Measurements from ENCODE around the gene EBLN1. TPM values are rescaled to one million over a fixed set of nuclear protein-coding genes. Genes with fewer than 3 reads are reported as not detected.

The EBLN1 gene
- total and polyA plus RNA-seq, 2 of the 13 experiments (the other 11 are each of a cell fraction or from before 2014, with no cell fraction given) = not detected

- TF ChIP-seq ZNF646 (CRISPR knock-in tag; IDR thresholded peaks at IDR 0.05) (no peak), ZNF282 (IDR thresholded peaks at IDR 0.05; ENCODE audit: partially characterized antibody) (no peak), PBX2 (CRISPR knock-in tag; IDR thresholded peaks at IDR 0.05) (no peak)
These were observed 23.9 kb downstream of the EBLN1 start (continued) for GRCh38 chr10:22193945-22194344.

GRCh38 chr10:22185586-22185985, 32.2 kb downstream of the EBLN1 start:
- H3K27me3 ChIP-seq (ENCODE audit: control insufficient read depth in 1 of 2, insufficient read depth in 2 of 2, low read length in 2 of 2) = peaks cover 0 to 12% of the 10 kb centered on the region in 2 experiments; a peak in 2 of 5 replicates
- no peak overlapping the region for H3K9ac ChIP-seq (ENCODE audit: insufficient read depth, low read depth, low read length)
- H3K27ac ChIP-seq (ENCODE audit: extremely low read length, insufficient read depth, low read length) = no peak overlapping the region
- 9% methylated on average over 4 of the region's 4 CpGs for WGBS (ENCODE audit: low lambda C conversion rate)
- ATAC-seq (no peak), FAIRE-seq (no peak), DNase-seq (ENCODE audit: low spot score) (no peak)
- no peaks in the 10 kb centered on the region for H4K20me1 ChIP-seq (ENCODE audit: insufficient read depth, low read length)
- no TSS peak for BruUV-seq (replicated peaks)
- in situ Hi-C loops (cut with HindIII; ENCODE audit: extremely low pct_ligation_motif_present, low pct_unique_long_range_greater_than_20kb) (no loop called here), intact Hi-C loops (cut with micrococcal nuclease; ENCODE audit: unreplicated experiment) (no loop called here)
- H3K9me3 ChIP-seq (ENCODE audit: low read length) = no peaks in the 10 kb centered on the region
- H3K4me1 ChIP-seq (ENCODE audit: insufficient read depth, low read length) = no peaks in the 10 kb centered on the region
- no peak for TF ChIP-seq NFE2L1 (CRISPR knock-in tag; IDR thresholded peaks at IDR 0.05; ENCODE audit: borderline replicate concordance)
- TF ChIP-seq POLR2AphosphoS5 (IDR thresholded peaks at IDR 0.05; ENCODE audit: low read depth, low read length) = no peak
- no peak for TF ChIP-seq KLF16 (CRISPR knock-in tag; IDR thresholded peaks at IDR 0.05)
- TF ChIP-seq RFX3 (CRISPR knock-in tag; IDR thresholded peaks at IDR 0.05) = no peak
- TF ChIP-seq, protein P1, sequence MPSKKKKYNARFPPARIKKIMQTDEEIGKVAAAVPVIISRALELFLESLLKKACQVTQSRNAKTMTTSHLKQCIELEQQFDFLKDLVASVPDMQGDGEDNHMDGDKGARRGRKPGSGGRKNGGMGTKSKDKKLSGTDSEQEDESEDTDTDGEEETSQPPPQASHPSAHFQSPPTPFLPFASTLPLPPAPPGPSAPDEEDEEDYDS (CRISPR knock-in tag; IDR thresholded peaks at IDR 0.05) = no peak
- no peak for TF ChIP-seq ZNF180 (CRISPR knock-in tag; IDR thresholded peaks at IDR 0.05; ENCODE audit: borderline replicate concordance, low read depth)
- no peak for TF ChIP-seq TEAD3 (CRISPR knock-in tag; optimal IDR thresholded peaks at IDR 0.05; ENCODE audit: borderline replicate concordance)
- TF ChIP-seq ZNF747 (CRISPR knock-in tag; IDR thresholded peaks at IDR 0.05; ENCODE audit: borderline replicate concordance) = no peak
- TF ChIP-seq NR2F6 (IDR thresholded peaks at IDR 0.05) = no peak
- no peak for TF ChIP-seq NR2F6 (CRISPR knock-in tag; IDR thresholded peaks at IDR 0.05)
- TF ChIP-seq ZSCAN22 (CRISPR knock-in tag; IDR thresholded peaks at IDR 0.05) = no peak
- no peak for TF ChIP-seq ISL2 (CRISPR knock-in tag; IDR thresholded peaks at IDR 0.05)
- TF ChIP-seq RAD51 (IDR thresholded peaks at IDR 0.05; ENCODE audit: borderline replicate concordance) = no peak
- TF ChIP-seq ZNF607 (CRISPR knock-in tag; IDR thresholded peaks at IDR 0.05; ENCODE audit: borderline replicate concordance) = no peak
- no peak overlapping the region for H3K4me2 ChIP-seq (ENCODE audit: low read depth, low read length)
- no peaks in the 10 kb centered on the region for H3K36me3 ChIP-seq (replicated peaks in 1 of 2; ENCODE audit: control insufficient read depth in 1 of 2, insufficient read depth in 2 of 2, low read length in 2 of 2)
- H3K4me3 ChIP-seq (replicated peaks in 1 of 3; ENCODE audit: insufficient read depth in 1 of 3, low read depth in 2 of 3, low read length in 3 of 3) = no peak overlapping the region
- H2AFZ ChIP-seq (ENCODE audit: low read length) = no peak overlapping the region
- H3K79me2 ChIP-seq (ENCODE audit: insufficient read depth, low read length) = no peaks in the 10 kb centered on the region
- ChIA-PET CTCF (ENCODE audit: low intra/inter-chr PET ratio, low total read pairs) (no interaction called here), POLR2A (no interaction called here)
